K562 treated with DMSO at 1 percent for 48 hours (cell line): ENCODE data around the gene SLC25A25. TPM values are rescaled to one million over a fixed set of nuclear protein-coding genes. Genes with fewer than 3 reads are reported as not detected.

Experiments
- total RNA-seq: library from RNA; unstranded; fragments of 300-600 nt; gene quantifications from 2 replicates; pipeline ENCODE4 v1.2.3, GENCODE V29; 2022; ENCODE audit warnings: low replicate concordance; ENCODE audit errors: extremely low read depth

Gene SLC25A25
- total RNA-seq = not detected in 2 replicates

DNA sequence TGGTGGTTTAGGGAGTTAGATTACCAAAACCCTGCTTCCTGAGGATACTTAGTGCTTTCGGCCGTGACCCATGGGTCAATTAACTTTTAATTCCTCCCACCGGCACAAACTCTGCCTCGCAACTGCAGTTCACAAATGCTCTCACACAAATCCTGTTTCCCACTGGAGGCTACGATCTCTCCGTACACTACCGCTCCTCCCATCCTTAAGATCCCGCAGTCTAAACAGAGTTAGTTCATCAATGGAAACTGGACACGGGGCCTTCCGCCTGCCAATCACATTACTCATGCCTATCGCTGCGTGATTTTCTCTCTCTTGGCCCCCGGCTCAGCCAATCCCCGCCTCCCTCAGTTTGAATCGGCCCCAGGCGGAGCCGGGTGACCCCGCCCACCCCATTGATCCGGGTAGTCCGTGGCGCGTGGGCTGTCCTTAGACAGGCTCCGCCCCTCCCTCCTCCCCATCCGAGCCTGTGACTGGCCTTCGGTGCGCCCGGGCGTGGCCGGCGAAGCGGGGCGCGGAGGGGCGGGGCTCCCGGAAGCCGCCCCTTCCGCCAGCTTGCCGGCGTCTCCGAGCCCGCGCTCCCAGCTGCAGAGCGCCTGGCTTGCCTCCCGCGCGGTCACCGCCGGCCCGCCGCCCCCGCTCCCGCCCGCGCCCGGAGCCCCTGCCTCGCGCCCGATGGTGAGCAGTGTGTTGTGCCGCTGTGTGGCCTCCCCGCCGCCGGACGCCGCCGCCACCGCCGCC, at the start of gene SLC25A25:
TSS of gene SLC25A25 (plus strand) at position 588 of the 741 bp plus-strand sequence. CDS start at position 676, 88 bp downstream.

DNA sequence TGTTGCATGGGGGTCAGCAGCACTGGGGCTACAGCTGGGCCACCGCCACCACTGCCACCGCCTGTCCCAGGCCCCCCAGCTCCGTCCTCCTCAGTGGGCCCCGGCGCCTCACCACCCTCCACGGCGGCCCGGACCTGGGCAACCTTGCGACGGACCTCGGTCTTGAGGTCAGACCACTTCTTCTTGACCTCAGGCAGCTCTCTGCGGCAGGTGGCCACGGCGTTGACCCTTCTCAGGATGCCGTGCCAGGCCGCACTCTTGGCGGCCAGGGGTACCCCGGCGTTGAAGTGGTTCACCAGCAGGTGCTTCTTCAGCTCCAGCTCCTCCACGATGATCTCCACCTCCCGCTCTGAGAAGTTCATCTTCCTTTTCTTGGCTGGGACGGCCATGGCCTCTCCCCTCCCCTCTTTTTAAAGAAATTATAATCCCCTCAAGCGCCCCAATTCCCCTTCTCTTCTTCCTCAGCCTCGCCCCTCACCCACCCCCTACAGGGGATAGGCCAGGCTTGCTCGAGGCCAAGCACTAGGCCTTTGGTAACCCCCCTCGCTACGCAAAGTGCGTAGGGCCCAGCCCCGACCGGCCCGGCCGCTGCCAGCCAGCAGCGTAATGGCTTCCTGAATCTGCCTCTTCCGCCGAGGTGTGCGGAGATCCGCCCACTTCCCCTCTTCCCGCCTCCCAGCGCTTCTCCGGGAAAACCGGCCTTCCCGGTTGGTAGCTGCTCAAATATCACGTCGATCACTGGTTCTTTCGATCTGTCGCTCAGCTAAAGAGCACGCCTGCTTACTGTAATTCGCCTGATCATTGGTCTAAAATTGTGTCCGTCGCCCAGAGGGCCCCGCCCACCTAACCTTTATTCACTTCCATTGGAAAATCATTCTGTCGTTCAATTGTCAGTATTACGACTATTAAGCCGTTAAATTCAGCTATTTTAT, 1.1 kb upstream of the SLC25A25 start, which contains the start of gene NAIF1:
TSS of gene NAIF1 (minus strand) at position 608 of the 932 bp plus-strand sequence. CDS start at position 389, 219 bp downstream.

GRCh38 chr9:128127568-128127989, 59.5 kb downstream of the SLC25A25 start, which contains the start of gene PTGES2:
PTGES2 (minus strand) TSS chr9:128127729; CDS start chr9:128127717, 12 bp downstream.

GRCh38 chr9:128149001-128149701, 81.1 kb downstream of the SLC25A25 start, which contains the start of gene LCN2:
LCN2 (plus strand) TSS chr9:128149453; CDS start chr9:128149526, 73 bp downstream.

Other genes starting within 250 kb of the SLC25A25 start
- gene ENG, start 213.6 kb upstream of the SLC25A25 start, total RNA-seq = not detected in 2 replicates
- gene AK1, start 190.6 kb upstream of the SLC25A25 start, total RNA-seq = not detected in 2 replicates
- not detected in 2 replicates for gene ST6GALNAC6, start 168.6 kb upstream of the SLC25A25 start, total RNA-seq
- gene ST6GALNAC4, start 151.2 kb upstream of the SLC25A25 start, total RNA-seq = not detected in 2 replicates
- not detected in 2 replicates for gene PIP5KL1, start 137.5 kb upstream of the SLC25A25 start, total RNA-seq
- not detected in 2 replicates for gene DPM2, start 130.4 kb upstream of the SLC25A25 start, total RNA-seq
- gene EEIG1, start 87.2 kb upstream of the SLC25A25 start, total RNA-seq = not detected in 2 replicates
- gene NAIF1, start 912 bp upstream of the SLC25A25 start, total RNA-seq = not detected in 2 replicates
- gene PTGES2, start 59.5 kb downstream of the SLC25A25 start, total RNA-seq = not detected in 2 replicates
- not detected in 2 replicates for gene LCN2, start 81.2 kb downstream of the SLC25A25 start, total RNA-seq
- gene BBLN, start 92.0 kb downstream of the SLC25A25 start, total RNA-seq = not detected in 2 replicates
- gene CIZ1, start 123.3 kb downstream of the SLC25A25 start, total RNA-seq = 684 TPM in 1 of 2 replicates, not detected in the other
- gene DNM1, start 135.1 kb downstream of the SLC25A25 start, total RNA-seq = not detected in 2 replicates
- gene GOLGA2, start 207.8 kb downstream of the SLC25A25 start, total RNA-seq = not detected in 2 replicates
- not detected in 2 replicates for gene SWI5, start 208.0 kb downstream of the SLC25A25 start, total RNA-seq